Upper lobe of right lung (tissue), 1 donor: ENCODE measurements around the gene IGLL5. TPM values are rescaled to one million over a fixed set of nuclear protein-coding genes. Genes with fewer than 3 reads are reported as not detected.

Experiments used
- ATAC-seq: fragments of 200-7000 bp; cut with Tn5 transposase; one replicate; pipeline ENCODE4 v1.9.1; 2020; ENCODE audit warnings: mild to moderate bottlenecking, moderate library complexity
- DNase-seq: peaks from one replicate; pipeline ENCODE4 v3.0.0-alpha.2; 2020
- H3K27ac ChIP-seq: fragments of 200-600 bp; one replicate; pipeline ENCODE4 v1.8.0; 2022
- H3K27me3 ChIP-seq: fragments of 200-600 bp; one replicate; pipeline ENCODE4 v1.8.0; 2022; ENCODE audit warnings: mild to moderate bottlenecking
- H3K36me3 ChIP-seq: fragments of 200-600 bp; one replicate; pipeline ENCODE4 v1.8.0; 2022
- H3K4me1 ChIP-seq: fragments of 200-600 bp; one replicate; pipeline ENCODE4 v1.8.0; 2022
- H3K4me3 ChIP-seq: fragments of 200-600 bp; one replicate; pipeline ENCODE4 v1.8.0; 2022; ENCODE audit warnings: mild to moderate bottlenecking
- H3K9me3 ChIP-seq: fragments of 200-600 bp; one replicate; pipeline ENCODE4 v1.8.0; 2022
- CTCF ChIP-seq: fragments of 200-600 bp; IDR thresholded peaks from one replicate; pipeline ENCODE4 v1.8.0; 2022; ENCODE audit warnings: antibody characterized with exemption
- intact Hi-C: fragments of 100-400 bp; cut with DNase I; formaldehyde crosslinking; loops from one replicate; pipeline ENCODE4 v1.11.0; 2022
- total RNA-seq: library from RNA; stranded (reverse); fragmentation: NEBNext Ultra II Directional; extraction: Animal tissue kit (Norgen Biotek cat#: 25700); gene quantifications from one replicate; pipeline ENCODE4 v1.2.1, GENCODE V29; 2021
- donor health status: DM: no; HTN: yes; CAD: no; lungs with severe emphysema.

IGLL5 gene
- total RNA-seq, 1 donor from 2014 or later: 12.3 TPM

DNA sequence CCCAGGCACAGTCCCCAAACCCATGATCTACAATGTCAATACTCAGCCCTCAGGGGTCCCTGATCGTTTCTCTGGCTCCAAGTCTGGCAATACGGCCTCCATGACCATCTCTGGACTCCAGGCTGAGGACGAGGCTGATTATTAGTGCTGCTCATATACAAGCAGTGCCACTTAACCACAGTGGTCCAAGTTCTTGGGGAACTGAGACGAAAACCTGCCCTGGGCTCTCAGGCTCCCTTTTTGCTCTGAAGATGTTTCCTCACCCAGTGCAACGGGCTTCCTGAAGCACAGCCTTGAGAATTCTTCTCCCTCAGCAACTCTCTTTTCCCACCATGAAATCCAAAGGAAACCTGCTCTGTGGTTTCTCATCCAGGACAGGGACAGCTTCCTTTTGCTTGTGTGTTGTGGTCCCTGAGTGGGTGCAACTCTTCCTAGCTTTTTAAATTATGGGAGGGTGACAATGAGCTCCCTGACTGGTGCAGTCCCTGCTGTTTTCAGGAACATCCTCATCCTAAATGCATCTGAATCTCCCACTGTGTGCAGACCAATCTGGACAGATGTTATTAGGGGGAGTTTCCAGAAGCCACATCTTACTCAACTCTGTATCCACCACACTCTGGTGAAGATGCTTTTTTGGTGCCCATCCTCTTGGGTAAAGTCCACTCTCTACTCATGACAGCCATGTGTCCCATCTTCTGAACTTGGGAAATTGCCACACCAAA is 30.6 kb upstream of the IGLL5 start:
- Histone ChIP-seq H3K27ac (no peak overlapping the region), H3K27me3 (peaks cover 17% of the 10 kb centered on the region), H3K4me3 (no peak overlapping the region), H3K4me1 (no peaks in the 10 kb centered on the region), H3K36me3 (no peaks in the 10 kb centered on the region), H3K9me3 (no peaks in the 10 kb centered on the region)
- DNase-seq (no peak), ATAC-seq (no peak)
- TF ChIP-seq CTCF: no peak
- intact Hi-C loops: no loop called here

- no peaks in the 10 kb centered on the region for H3K9me3 ChIP-seq
- DNase-seq: no peak
- peaks cover 17% of the 10 kb centered on the region for H3K27me3 ChIP-seq
- no peak for TF ChIP-seq CTCF
- H3K27ac ChIP-seq: no peak overlapping the region
- H3K36me3 ChIP-seq: no peaks in the 10 kb centered on the region
- ATAC-seq: no peak
- no peak overlapping the region for H3K4me3 ChIP-seq
- H3K4me1 ChIP-seq: no peaks in the 10 kb centered on the region
- intact Hi-C loops: no loop called here
Measured at GRCh38 chr22:22857607-22858558, 29.7 kb upstream of the IGLL5 start.

DNA sequence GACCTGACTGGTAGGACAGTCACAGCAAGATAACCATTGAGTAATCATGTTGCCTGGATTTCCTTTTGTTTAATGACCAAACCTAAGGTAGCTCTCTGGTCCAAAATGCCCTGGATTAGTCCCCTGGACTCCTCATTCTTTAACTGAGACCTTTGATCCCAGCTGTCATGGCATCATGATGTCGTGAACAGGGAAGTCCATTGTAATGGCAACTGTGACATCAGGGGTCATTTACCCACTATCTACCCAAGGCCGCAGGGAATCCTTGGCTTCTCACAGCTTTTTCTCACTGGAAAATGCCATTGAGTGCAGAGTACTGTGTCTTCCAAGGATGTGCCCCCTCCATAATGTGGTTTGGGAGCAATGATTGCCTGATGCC is 29.1 kb upstream of the IGLL5 start:
- Histone ChIP-seq H3K36me3 (no peaks in the 10 kb centered on the region), H3K27me3 (peaks cover 15% of the 10 kb centered on the region), H3K4me3 (no peak overlapping the region), H3K27ac (no peak overlapping the region), H3K4me1 (no peaks in the 10 kb centered on the region), H3K9me3 (no peaks in the 10 kb centered on the region)
- no peak for TF ChIP-seq CTCF
- intact Hi-C loops: no loop called here
- DNase-seq (no peak), ATAC-seq (no peak)

DNA sequence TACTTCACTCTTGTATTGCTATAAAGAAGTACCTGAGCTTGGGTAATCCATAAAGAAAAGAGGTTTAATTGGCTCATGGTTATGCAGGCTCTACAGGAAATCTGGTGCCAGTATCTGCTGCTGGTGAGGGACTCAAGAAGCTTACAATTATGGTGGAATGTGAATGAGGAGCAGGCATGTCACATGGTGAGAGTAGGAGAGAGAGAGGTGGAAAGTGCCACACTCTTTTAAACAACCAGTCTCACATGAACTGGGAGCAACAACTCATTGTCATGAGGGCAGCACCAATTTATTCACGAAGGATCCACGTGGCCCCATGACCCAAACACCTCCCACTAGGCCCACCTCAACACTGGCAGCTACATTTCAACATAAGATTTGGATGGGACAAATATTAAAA is 24.6 kb upstream of the IGLL5 start:
- Histone ChIP-seq H3K4me3 (no peak overlapping the region), H3K27ac (no peak overlapping the region), H3K4me1 (no peaks in the 10 kb centered on the region), H3K9me3 (no peaks in the 10 kb centered on the region), H3K27me3 (no peaks in the 10 kb centered on the region), H3K36me3 (no peaks in the 10 kb centered on the region)
- ATAC-seq (no peak), DNase-seq (no peak)
- intact Hi-C loops: no loop called here
- TF ChIP-seq CTCF: no peak

DNA sequence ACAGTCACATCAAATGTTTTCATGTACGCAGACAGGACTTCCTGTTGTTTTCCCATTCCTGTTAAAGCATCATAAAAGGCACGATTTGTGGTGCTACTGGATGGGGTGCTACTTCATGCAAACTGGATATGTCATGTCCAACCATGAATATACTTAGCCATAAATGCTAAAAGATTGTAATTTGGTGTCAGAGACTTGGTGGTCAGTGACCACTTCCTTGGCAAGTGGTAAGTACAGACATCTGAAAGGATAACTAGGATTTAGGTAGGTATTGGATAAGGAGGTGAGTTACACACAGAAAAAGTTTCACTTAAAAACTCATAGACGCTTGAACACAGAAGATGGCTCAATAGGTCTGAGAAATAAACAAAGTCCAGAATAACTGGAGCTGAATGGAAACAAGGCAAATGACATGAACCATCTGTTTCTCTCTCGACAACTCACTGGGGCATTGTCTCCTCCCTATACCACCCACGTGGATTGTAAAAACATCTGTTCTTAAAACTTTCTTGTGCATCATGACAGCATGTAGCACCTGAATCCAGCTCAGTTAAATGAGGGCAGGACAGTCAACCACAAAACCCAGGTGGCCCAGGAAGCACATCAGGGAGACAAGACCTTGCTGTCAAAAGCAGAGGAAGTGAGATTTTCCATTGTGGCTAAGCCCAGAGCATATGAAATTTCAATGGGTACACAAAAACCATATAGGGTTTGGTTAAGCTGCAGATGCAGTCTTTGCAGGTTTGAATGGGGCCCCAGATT is 22.1 kb upstream of the IGLL5 start:
- H3K9me3 ChIP-seq: no peaks in the 10 kb centered on the region
- ATAC-seq: no peak
- no peak overlapping the region for H3K27ac ChIP-seq
- H3K4me1 ChIP-seq: no peaks in the 10 kb centered on the region
- TF ChIP-seq CTCF: no peak
- no peak overlapping the region for H3K4me3 ChIP-seq
- H3K27me3 ChIP-seq: peaks cover 12% of the 10 kb centered on the region
- no peaks in the 10 kb centered on the region for H3K36me3 ChIP-seq
- no peak for DNase-seq
- intact Hi-C loops: no loop called here
